ENCODE data around the gene GPR107. TPM values are rescaled to one million over a fixed set of nuclear protein-coding genes. Genes with fewer than 3 reads are reported as not detected.

GPR107 gene
- total RNA-seq, 2 experiments from 2014 or later = 18.2 to 19.0 TPM

- ChIA-PET POLR2A (no interaction called here), CTCF (interaction anchor here (1.2 kb wide), 1 partner anchor 49 kb away, joined by 3 read pairs; no protein-coding TSS in a partner anchor)
- no peaks in the 10 kb centered on the region for H3K9me3 Mint-ChIP-seq
- H3K27me3 Mint-ChIP-seq = no peaks in the 10 kb centered on the region
- H3K36me3 Mint-ChIP-seq (ENCODE audit: low read depth) = no peaks in the 10 kb centered on the region
- H3K27ac Mint-ChIP-seq = no peak overlapping the region
- no peak for DNase-seq
- no peak for ATAC-seq
- intact Hi-C loops (cut with micrococcal nuclease) = no loop called here
- TF ChIP-seq, protein P1, sequence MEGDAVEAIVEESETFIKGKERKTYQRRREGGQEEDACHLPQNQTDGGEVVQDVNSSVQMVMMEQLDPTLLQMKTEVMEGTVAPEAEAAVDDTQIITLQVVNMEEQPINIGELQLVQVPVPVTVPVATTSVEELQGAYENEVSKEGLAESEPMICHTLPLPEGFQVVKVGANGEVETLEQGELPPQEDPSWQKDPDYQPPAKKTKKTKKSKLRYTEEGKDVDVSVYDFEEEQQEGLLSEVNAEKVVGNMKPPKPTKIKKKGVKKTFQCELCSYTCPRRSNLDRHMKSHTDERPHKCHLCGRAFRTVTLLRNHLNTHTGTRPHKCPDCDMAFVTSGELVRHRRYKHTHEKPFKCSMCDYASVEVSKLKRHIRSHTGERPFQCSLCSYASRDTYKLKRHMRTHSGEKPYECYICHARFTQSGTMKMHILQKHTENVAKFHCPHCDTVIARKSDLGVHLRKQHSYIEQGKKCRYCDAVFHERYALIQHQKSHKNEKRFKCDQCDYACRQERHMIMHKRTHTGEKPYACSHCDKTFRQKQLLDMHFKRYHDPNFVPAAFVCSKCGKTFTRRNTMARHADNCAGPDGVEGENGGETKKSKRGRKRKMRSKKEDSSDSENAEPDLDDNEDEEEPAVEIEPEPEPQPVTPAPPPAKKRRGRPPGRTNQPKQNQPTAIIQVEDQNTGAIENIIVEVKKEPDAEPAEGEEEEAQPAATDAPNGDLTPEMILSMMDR (IDR thresholded peaks at IDR 0.05) = no peak
- peaks cover 3% of the 10 kb centered on the region for H3K4me1 Mint-ChIP-seq (ENCODE audit: low read depth)
- no peak overlapping the region for H3K4me3 Mint-ChIP-seq
Observed at GRCh38 chr9:130157079-130157478, 103.4 kb downstream of the GPR107 start.

GRCh38 chr9:130158001-130158400 lies 104.3 kb downstream of the GPR107 start:
- H3K27ac Mint-ChIP-seq = no peak overlapping the region
- TF ChIP-seq, protein P1 (IDR thresholded peaks at IDR 0.05) = no peak
- CTCF ChIA-PET = no interaction called here
- no peak overlapping the region for H3K4me3 Mint-ChIP-seq
- H3K36me3 Mint-ChIP-seq (ENCODE audit: low read depth) = no peaks in the 10 kb centered on the region
- DNase-seq (no peak), ATAC-seq (no peak)
- POLR2A ChIA-PET = no interaction called here
- no peaks in the 10 kb centered on the region for H3K27me3 Mint-ChIP-seq
- intact Hi-C loops (cut with micrococcal nuclease) = no loop called here
- H3K9me3 Mint-ChIP-seq = no peaks in the 10 kb centered on the region
- peaks cover 3% of the 10 kb centered on the region for H3K4me1 Mint-ChIP-seq (ENCODE audit: low read depth)

DNA sequence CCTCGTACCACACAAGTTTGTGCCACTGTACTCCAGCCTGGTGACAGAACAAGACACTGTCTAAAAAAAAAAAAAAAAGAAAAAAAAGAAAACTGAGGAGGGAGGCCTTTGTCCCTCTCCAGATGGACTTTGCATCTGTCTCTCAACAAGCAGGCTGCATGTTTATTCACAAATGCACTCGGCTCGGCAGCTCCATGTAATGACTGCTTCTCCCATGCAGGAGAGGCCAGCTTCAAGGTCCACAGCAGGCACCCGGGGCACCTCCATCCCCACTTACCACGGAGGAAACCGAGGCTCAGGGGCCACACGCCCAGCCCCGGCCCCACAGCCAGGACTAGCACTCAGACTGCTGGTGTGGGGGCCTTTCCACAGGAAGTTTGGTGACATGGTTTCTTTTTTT lies 105.4 kb downstream of the GPR107 start:
- ChIA-PET CTCF (no interaction called here), POLR2A (no interaction called here)
- intact Hi-C loops (cut with micrococcal nuclease) = no loop called here
- H3K9me3 Mint-ChIP-seq = no peaks in the 10 kb centered on the region
- H3K27me3 Mint-ChIP-seq = no peaks in the 10 kb centered on the region
- peaks cover 3% of the 10 kb centered on the region for H3K4me1 Mint-ChIP-seq (ENCODE audit: low read depth)
- no peak for DNase-seq
- H3K36me3 Mint-ChIP-seq (ENCODE audit: low read depth) = no peaks in the 10 kb centered on the region
- H3K27ac Mint-ChIP-seq = no peak overlapping the region
- TF ChIP-seq, protein P1 (IDR thresholded peaks at IDR 0.05) = no peak
- no peak for ATAC-seq
- no peak overlapping the region for H3K4me3 Mint-ChIP-seq

- no peaks in the 10 kb centered on the region for H3K9me3 Mint-ChIP-seq
- no peak overlapping the region for H3K4me3 Mint-ChIP-seq
- H3K4me1 Mint-ChIP-seq (ENCODE audit: low read depth) = peaks cover 3% of the 10 kb centered on the region
- ATAC-seq = no peak
- DNase-seq = no peak
- CTCF ChIA-PET = no interaction called here
- H3K27me3 Mint-ChIP-seq = no peaks in the 10 kb centered on the region
- intact Hi-C loops (cut with micrococcal nuclease) = no loop called here
- no peak overlapping the region for H3K27ac Mint-ChIP-seq
- H3K36me3 Mint-ChIP-seq (ENCODE audit: low read depth) = no peaks in the 10 kb centered on the region
- TF ChIP-seq, protein P1 (IDR thresholded peaks at IDR 0.05) = no peak
- POLR2A ChIA-PET = no interaction called here
Observed at GRCh38 chr9:130159915-130160670, 106.4 kb downstream of the GPR107 start.

- POLR2A ChIA-PET = no interaction called here
- no peaks in the 10 kb centered on the region for H3K9me3 Mint-ChIP-seq
- TF ChIP-seq, protein P1 (IDR thresholded peaks at IDR 0.05) = no peak
- no peaks in the 10 kb centered on the region for H3K27me3 Mint-ChIP-seq
- H3K27ac Mint-ChIP-seq = no peak overlapping the region
- H3K36me3 Mint-ChIP-seq (ENCODE audit: low read depth) = no peaks in the 10 kb centered on the region
- CTCF ChIA-PET = no interaction called here
- H3K4me1 Mint-ChIP-seq (ENCODE audit: low read depth) = peaks cover 3% of the 10 kb centered on the region
- no peak for ATAC-seq
- H3K4me3 Mint-ChIP-seq = no peak overlapping the region
- intact Hi-C loops (cut with micrococcal nuclease) = no loop called here
- DNase-seq = no peak
Observed at GRCh38 chr9:130160862-130161470, 107.3 kb downstream of the GPR107 start.

All from activated CD8-positive, alpha-beta T cell treated with anti-CD3 and anti-CD28 coated beads for 36 hours (primary cell).